Activated CD4-positive, alpha-beta T cell treated with anti-CD3 and anti-CD28 coated beads, Interleukin-2, Interleukin-6, amounts not matched to agents 100 ng/mL and 50 ng/mL, durations not matched to agents 16 hours and 8 hours (primary cell): ENCODE data around the gene DNAH11.
"Not testable (repeated sequence)": the region's sequence is repeated elsewhere in the genome, so short reads cannot be mapped to it uniquely, and the experiment has no call there.

Experiments used
- DNase-seq: peaks from one replicate; pipeline ENCODE4 v3.0.0-alpha.2; 2020

DNAH11 gene, protein sequence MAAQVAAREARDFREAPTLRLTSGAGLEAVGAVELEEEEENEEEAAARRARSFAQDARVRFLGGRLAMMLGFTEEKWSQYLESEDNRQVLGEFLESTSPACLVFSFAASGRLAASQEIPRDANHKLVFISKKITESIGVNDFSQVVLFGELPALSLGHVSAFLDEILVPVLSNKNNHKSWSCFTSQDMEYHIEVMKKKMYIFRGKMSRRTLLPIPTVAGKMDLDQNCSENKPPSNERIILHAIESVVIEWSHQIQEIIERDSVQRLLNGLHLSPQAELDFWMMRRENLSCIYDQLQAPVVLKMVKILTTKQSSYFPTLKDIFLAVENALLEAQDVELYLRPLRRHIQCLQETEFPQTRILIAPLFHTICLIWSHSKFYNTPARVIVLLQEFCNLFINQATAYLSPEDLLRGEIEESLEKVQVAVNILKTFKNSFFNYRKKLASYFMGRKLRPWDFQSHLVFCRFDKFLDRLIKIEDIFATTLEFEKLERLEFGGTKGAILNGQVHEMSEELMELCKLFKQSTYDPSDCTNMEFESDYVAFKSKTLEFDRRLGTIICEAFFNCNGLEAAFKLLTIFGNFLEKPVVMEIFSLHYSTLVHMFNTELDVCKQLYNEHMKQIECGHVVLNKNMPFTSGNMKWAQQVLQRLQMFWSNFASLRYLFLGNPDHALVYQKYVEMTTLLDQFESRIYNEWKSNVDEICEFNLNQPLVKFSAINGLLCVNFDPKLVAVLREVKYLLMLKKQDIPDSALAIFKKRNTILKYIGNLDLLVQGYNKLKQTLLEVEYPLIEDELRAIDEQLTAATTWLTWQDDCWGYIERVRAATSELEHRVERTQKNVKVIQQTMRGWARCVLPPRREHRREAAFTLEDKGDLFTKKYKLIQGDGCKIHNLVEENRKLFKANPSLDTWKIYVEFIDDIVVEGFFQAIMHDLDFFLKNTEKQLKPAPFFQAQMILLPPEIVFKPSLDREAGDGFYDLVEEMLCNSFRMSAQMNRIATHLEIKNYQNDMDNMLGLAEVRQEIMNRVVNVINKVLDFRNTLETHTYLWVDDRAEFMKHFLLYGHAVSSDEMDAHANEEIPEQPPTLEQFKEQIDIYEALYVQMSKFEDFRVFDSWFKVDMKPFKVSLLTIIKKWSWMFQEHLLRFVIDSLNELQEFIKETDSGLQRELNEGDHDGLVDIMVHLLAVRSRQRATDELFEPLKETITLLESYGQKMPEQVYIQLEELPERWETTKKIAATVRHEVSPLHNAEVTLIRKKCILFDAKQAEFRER (N-terminal part only)

DNA sequence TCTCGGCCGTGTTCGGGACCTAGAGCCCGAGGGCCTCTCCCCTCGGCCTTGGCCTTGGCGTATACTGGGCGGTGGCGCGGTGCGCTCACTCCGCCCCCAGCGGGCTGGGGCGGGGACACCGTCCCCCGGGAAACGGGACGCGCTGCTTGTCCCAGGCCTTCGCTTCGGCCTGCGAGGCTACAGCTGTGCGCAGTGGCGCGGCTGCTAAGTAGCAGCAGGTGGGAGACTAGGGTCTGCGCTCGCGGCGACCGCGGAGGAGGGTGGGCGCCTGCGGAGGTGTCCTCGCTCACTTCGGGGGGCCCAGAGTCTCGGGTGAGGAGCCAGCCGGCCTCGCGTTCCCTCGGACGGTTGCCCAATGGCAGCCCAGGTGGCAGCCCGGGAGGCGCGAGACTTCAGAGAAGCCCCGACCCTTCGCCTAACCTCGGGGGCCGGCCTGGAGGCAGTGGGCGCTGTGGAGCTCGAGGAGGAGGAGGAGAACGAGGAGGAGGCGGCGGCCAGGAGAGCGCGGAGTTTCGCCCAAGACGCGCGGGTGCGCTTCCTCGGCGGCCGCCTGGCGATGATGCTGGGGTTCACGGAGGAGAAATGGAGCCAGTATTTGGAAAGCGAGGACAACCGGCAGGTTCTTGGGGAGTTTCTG is at the start of gene DNAH11:
DNAH11 (plus strand) TSS at position 149 of the 637 bp plus-strand sequence; CDS start at position 356, 207 bp downstream.
- DNase-seq: peak; percentile 29

DNA sequence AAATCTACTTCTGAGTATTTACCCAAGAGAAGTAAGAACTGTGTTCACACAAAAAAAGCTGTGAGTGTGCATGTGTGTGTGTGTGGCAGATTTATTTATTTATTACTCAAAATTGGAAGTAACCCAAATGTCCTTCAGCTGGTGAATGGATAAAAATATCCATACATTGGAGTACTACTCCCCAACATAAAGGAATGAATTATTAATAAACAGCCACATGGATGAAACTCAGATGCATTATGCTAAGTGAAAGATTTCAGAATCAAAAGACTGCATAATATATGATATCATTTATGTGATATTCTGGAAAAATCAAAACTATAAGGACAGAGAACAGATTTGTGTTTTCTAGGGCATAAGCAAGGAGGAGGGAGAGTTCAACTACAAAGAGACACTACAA is 47.1 kb upstream of the DNAH11 start:
- no peak for DNase-seq

DNA sequence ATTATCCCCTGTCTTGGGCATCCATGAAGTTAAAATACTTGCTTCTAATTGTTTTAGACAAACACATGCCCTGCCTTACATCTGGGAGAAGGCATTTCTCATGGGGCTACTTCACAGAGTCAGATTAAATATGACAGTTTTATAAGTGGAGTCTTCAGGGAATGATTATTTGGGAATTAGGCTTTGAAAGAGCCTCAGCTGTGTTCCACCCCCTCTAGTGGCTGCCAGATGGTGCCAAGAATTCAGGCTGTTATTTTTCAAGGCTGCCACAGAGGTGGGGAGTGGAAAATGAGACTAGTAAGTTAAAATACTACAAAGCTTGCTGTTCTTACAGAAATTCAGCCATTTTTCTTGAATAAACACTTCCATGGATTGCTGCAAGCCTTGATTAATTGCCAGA is 45.8 kb upstream of the DNAH11 start:
- DNase-seq: no peak

DNA sequence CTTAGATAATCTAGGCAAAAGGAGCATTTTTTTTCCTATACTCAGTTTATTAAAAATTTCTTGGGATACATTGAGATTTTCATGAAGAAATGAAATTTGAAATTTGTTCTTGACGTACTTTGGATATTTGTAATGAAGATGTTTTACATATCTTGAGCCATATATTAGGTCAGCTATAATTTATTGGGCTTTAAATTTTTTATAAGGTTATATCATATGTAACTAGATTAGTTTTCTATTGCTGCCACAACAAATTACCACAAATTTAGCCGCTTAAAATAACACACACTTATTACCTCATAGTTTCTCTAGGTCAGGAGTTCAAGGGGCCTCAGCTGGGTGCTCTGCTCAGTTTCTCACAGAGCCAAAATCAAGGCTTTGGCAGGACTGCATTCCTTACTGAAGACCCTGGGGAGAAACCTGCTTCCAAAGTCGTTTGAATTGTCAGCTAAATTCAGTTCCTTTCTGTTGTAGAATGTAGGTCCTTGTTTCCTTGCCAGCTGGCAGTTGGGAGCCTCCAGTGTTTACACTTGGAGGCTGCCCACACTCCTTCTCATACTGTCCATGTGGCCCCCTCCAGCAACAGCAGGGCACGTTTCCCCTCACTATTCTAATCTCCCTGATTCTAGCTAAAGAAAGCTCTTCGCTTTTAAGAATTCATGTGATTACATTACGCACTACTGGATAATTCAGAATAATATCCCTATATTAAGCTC is 42.6 kb upstream of the DNAH11 start:
- DNase-seq: no peak

DNA sequence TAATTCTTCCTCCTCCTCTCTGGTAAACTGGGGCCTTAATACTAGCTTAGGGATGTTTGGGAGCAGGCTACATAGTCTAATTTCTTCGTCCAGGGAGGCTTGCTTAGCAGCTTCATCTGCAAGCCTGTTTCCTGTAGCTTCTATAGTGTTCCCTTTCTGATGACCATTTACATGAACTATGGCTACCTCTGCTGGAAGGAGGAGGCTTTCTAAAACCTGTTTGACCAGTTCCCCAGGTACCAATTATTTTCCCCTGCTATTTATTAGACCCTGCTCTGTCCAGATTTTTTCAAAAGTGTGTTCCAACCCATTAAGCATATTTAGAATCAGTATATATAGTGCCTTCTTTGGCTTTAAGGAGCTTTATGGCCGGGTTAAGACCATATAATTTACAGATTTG is 38.8 kb upstream of the DNAH11 start:
- no peak for DNase-seq

DNA sequence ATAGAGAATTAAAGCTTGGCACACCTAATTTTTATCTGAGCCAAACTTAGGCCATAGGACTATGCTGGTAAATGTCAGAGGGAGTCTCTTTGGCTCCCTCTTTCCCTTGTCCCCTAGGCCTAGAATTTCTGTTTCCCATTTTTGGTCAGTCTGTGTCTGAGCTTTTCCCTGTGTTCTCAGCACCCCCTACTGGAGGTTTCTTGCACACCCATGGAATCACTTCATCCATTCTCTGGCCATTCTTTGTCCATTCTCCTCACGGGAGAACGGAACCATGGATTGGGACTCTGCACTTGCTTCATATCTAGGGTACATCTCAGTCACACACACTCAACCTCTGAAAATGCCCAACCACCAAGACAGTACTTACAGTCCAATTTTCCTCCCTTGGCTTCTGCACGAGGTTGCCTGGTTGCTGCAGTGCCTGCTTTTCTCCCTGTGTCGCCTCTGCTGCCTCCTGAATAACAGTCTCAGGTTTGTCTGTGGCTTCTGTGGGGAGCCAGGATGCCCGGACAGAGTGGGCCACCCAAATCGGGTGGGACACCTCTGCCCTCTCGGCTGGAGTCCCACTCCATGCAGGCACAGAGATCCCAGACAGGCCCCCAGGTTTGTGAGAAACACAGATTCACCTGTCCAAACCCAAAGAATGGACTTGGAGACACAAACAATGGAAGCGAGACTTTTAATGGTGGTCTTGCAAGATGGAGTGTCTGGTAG is 35.1 kb upstream of the DNAH11 start:
- DNase-seq: peak; percentile 26

DNA sequence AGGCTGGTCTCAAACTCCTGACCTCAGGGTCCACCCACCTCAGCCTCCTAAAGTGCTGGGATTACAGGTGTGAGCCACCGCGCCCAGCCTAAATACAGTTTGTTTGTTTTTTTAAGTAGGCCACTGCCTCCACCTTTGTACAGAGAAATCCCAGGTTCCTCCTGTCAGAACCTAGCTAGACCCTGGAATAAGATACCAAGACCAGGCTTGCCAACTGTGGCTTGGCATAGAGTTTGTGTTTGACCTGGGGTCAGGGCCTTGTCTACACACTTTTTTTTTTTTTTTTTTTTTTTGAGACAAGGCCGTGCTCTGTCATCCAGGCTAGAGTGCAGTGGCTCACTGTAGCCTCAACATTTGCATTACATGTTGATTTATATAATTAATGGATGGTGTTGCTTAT is 34.3 kb upstream of the DNAH11 start:
- no peak for DNase-seq

DNA sequence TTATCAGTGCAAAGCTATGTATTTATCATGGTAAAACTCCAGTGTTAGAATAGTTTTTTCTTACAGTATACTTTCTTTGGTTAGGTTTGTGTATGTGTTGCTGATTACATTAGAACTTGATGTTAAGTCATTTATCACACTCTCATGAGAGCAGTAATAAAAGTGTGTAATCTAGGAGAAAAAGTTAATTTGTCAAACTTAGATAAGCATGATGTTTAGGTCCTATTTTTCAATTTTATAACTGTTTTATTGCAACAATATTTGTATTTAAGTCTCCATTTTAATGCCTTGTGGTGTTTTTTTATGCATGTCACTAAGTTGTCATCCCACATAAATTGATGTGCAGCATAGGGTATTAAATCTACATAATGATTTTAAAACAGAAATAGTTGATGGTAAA is 28.8 kb upstream of the DNAH11 start:
- no peak for DNase-seq

DNA sequence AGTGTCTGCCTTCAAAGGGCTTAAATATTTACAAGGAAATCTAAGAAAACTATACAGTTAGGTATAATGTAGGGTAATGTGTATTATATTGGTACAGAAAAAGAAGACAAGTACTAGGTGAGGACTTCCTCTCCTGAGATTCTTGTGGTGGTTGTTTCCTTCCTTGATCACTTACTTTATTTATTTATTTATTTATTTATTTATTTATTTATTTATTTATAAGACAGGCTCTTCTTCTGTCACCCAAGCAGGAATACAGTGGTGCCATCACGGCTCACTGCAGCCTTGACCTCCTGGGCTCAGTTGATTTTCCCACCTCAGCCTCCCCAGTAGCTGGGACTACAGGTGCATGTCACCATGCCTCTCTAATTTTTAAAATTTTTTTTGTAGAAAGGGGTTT is 18.2 kb upstream of the DNAH11 start:
- no peak for DNase-seq

DNA sequence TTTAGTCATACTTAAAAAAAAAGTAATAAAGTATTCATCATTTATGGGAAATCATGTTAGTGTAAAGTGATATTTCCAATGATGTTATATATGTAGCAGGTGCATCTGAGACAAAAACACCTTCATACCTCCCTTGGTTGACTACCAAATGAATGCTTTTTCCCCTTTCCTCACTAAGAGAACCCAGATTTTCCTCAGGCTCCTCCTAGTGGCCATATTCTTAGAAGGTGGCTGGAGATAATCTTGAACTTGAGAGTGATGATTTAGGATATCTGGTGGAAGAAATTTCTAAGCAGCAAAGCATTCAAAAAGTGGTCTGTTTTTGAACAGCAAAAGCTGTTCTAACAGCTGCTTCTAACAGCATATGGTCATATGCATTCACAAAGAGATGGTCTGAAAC is 16.8 kb upstream of the DNAH11 start:
- peak; percentile 16 for DNase-seq

DNA sequence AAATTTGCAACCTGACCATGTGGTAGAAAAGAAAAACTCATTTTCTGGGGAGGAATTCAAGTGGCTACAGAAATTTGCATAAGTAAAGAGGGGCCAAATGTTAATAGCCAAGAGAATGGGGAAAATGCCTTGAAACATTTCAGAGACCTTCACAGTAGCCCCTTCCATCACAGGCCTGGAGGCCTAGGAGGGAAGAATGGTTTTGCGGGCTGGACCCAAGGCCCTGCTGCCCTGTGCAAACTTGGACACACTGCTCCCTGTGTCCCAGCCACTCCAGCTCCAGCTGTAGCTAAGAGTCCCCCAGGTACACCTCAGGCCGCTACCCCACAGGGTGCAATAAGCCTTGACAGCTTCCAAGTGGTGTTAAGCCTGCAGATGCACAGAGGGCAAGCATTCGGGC is 16.4 kb upstream of the DNAH11 start:
- no peak for DNase-seq

DNA sequence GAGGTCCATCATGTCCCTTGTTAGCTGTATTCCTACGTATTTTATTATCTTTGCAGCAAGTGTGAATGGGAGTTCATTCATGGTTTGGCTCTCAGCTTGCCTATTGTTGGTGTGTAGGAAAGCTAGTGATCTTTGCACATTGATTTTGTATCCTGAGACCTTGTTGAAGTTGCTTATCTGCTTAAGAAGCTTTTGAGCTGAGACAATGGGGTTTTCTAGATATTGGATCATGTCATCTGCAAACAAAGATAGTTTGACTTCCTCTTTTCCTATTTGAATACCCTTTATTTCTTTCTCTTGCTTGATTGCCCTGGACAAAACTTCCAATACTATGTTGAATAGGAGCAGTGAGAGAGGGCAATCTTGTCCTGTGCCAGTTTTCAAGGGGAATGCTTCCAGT is 10.4 kb upstream of the DNAH11 start:
- not testable (repeated sequence) for DNase-seq

DNA sequence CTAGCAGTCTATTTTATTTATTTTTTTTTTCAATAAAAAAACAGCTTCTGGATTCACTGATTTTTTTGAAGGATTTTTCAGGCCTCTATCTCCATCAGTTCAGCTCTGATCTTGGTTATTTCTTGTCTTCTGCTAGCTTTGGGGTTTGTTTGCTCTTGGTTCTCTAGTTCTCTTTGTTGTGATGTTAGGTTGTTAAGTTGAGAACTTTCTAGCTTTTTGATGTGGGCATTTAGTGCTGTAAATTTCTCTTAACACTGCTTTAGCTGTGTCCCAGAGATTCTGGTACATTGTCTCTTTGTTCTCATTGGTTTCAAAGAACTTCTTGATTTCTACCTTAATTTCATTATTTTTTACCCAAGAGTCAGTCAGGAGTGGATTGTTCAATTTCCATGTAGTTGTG is 9.2 kb upstream of the DNAH11 start:
- DNase-seq: not testable (repeated sequence)

DNA sequence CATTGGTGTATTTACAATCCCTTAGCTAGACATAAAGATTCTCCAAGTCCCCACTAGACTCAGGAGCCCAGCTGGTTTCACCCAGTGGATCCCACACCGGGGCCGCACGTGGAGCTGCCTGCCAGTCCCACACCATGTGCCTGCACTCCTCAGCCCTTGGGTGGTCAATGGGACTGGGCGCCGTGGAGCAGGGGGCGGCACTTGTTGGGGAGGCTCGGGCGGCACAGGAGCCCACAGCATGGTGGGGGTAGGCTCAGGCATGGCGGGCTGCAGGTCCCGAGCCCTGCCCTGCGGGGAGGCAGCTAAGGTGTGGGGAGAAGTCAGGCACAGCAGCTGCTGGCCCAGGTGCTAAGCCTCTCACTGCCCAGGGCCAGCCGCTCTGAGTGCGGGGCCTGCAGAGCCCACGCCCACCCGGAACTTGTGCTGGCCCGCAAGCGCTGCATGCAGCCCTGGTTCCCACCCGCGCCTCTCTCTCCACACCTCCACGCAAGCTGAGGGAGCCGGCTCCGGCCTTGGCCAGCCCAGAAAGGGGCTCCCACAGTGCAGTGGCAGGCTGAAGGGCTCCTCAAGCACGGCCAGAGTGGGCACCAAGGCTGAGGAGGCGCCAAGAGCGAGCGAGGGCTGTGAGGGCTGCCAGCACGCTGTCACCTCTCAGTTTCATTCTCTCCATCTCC is 6.3 kb upstream of the DNAH11 start:
- DNase-seq: not testable (repeated sequence)

DNA sequence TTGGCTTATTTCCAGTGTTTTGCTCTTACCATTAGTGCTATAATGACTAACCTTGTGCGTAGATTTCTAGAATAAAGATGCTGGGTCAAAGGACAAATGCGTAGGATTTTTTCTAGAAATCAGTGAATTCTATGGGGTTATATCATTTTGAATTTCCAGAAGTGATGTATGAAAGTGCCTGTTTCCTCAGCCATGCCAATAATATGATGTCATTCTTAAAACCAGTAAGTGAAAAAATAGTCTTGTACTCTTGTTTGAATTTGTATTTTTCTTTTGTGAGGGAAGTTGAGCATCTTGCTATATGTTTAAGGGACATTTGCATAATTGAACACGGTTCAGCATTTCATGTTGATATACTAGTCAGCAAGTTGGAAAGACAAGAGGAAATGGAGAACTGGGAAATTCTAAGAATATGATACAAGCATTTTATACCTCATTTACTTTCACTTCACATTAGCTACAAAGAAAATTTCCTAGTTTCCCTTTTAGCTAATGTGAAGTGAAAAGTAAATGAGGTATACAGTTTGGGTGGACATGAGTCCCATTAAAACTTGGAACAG is 3.8 kb upstream of the DNAH11 start:
- no peak for DNase-seq

DNA sequence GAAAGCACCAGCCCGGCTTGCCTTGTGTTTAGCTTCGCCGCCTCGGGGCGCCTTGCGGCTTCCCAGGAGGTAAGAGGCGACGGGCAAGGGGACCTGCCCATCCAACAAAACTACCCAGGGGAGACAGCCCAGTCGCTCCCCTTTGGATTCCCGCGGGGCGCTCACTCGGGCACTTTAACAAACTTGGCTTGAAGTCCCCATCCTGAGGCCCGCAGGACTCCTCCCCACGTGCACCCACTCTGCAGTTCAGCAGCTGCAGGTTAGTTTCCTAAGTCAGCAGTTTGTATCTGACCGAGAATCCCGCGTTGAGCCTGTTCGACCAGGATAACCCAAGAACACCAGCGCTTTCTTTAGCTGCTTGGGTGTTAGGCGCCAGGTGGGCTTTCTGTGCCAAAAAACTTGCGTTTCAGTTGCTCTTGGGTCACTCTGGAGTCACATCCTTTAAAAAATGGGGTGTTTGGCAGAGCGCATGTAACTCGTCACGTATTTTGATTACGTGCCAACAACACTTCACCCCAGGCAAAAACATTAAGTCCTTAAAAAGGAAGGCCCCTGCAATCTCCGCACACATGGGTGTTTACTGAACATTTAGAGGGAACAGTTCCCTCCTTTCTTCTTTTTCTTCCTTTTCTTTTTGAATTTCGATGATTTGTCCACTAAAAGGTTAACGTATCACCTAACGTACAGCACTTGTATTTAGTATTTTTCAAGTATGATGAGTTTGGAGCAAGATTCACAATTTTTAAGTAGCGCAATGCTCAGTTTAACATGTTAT is 876 bp downstream of the DNAH11 start:
- peak; percentile 3 for DNase-seq

DNA sequence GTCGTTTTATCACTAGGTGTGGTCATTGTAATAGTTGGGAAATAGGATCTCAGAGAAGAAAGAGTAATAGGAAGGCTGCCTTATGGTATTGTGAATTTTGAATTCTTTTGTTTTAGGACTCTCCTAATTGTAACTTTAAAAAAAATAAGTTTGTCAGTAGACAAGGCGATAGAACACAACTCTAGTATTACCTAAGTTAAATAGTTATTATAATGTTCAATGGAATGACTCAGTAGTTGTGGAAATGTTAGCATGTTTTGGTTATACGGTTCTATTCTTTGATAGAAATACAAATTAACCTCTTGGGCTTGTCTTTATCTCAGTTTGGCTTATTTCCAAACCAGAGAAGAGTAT is 1.4 kb downstream of the DNAH11 start:
- DNase-seq: no peak

DNA sequence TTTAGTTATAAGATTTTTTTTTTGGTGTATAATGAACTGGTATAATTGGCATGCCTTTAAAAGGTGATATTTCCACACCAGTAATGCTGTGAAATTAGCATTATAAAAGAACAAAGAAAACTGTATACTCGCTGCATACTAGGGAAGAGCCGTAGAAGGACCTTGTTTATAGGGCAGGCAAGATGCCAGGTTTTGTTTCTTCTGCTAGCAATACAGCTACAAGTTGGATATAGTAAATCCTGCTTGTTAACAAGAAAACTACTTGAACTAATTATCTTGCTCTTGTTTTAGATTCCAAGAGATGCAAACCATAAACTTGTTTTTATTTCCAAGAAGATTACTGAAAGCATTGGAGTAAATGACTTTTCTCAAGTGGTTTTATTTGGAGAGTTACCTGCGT is 1.9 kb downstream of the DNAH11 start:
- DNase-seq: no peak

DNA sequence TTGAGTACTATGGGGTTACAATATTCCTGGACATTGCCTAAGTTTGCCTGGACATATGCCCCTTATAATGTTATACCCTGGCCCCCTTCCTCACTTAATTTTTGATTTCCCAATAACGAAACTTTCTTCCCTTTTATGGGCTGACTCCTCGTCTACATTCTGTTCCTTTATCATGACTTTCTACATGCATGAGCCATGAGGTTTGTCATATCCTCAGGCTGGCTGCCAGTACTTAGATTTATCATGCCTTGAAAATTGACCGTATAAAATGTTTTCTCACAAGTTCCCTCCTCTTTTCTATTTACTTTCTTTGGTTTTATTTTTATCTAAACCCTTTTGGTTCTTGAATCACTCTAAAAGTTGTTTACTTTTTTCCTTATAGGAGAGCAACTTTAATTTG is 4.7 kb downstream of the DNAH11 start:
- DNase-seq: no peak

DNA sequence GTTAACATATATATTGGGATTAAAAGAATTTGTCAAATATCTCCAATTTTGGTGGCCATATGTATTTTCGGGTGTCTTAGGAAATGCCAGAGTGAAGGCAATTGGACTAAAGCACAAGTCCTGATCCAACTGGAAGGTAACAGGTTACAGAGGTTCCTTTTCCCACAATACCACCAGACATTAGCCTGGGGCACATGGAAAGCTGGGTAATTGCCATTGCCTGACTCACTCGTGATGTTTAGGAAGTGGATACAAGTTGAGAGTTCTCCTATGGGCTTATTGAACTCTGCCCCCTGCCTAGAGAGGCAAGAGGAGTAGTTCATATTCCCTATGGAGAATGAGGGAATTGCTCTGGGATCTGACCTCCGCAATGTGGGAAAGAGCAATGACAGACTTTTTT is 5.7 kb downstream of the DNAH11 start:
- no peak for DNase-seq
